Uterus (tissue), 4 donors: ENCODE data around the gene PAOX. TPM values are rescaled to one million over a fixed set of nuclear protein-coding genes. Genes with fewer than 3 reads are reported as not detected.

Experiments
- DNase-seq, 2 donors: peaks; one replicate each; pipeline ENCODE4 v3.0.0-alpha.2; 2019 to 2020
- H3K27ac ChIP-seq, 2 donors: fragments of 200-600 bp; sonication (generic); 1 replicate in 1 of 2; 2 replicates in 1 of 2; pipeline ENCODE4 v1.5.1; 2016 to 2018
- H3K27me3 ChIP-seq, 2 donors: fragments of 200-600 bp; sonication (generic); one replicate each; pipeline ENCODE4 v1.5.1; 2018 to 2019; ENCODE audit warnings: control low read depth in 1 of 2
- H3K36me3 ChIP-seq, 2 donors: fragments of 200-600 bp; sonication (generic); one replicate each; pipeline ENCODE4 v1.5.1; 2019; ENCODE audit warnings: control low read depth in 1 of 2
- H3K4me1 ChIP-seq, 2 donors: fragments of 200-600 bp; sonication (generic); one replicate each; pipeline ENCODE4 v1.5.1; 2018 to 2019; ENCODE audit warnings: control low read depth in 1 of 2
- H3K4me3 ChIP-seq, 2 donors: fragments of 200-600 bp; sonication (generic); 1 replicate in 1 of 2; 2 replicates in 1 of 2; pipeline ENCODE4 v1.5.1; 2018 to 2019; ENCODE audit warnings: mild to moderate bottlenecking in 1 of 2
- H3K9me3 ChIP-seq, 2 donors: fragments of 200-600 bp; sonication (generic); one replicate each; pipeline ENCODE4 v1.5.1; 2019; ENCODE audit warnings: control low read depth in 1 of 2
- CTCF ChIP-seq, 4 experiments: fragments of 200-600 bp in 2 of 4; fragments of 450-650 bp in 2 of 4; sonication (generic) in 2 of 4; IDR thresholded peaks; one replicate each; pipeline ENCODE4 v1.5.1; 2016 to 2019; ENCODE audit warnings: antibody characterized with exemption in 4 of 4, mild to moderate bottlenecking in 2 of 4, moderate library complexity in 1 of 4
- POLR2A ChIP-seq, 2 donors: fragments of 450-650 bp; IDR thresholded peaks; one replicate each; pipeline ENCODE4 v1.6.1; 2016; ENCODE audit warnings: antibody characterized with exemption in 2 of 2, mild to moderate bottlenecking in 1 of 2, moderate library complexity in 1 of 2
- intact Hi-C: fragments of 100-400 bp; cut with DNase I; formaldehyde crosslinking; loops from one replicate; pipeline ENCODE4 v1.15.1; 2023; ENCODE audit warnings: low total_unique reads
- total RNA-seq, 4 donors: library from RNA; depleted of rRNA in 3 of 4; stranded (reverse); fragments of >200 nt in 3 of 4; gene quantifications; one replicate each; pipeline versions ENCODE4 v1.1.0 to v1.2.4, GENCODE V29; 2014 to 2023
- donor health status: DM: yes; HTN: yes; CAD: no.

The PAOX gene
- total RNA-seq, 4 donors from 2014 or later = 2.0 to 9.3 (median 6.7) TPM

- DNase-seq = no peak
- intact Hi-C loops = no loop called here
- Histone ChIP-seq H3K9me3 (no peaks in the 10 kb centered on the region), H3K27ac (no peak overlapping the region), H3K4me1 (no peaks in the 10 kb centered on the region), H3K36me3 (no peaks in the 10 kb centered on the region), H3K4me3 (no peak overlapping the region), H3K27me3 (no peaks in the 10 kb centered on the region)
- TF ChIP-seq POLR2A (IDR thresholded peaks at IDR 0.05) (no peak), CTCF (IDR thresholded peaks at IDR 0.05) (no peak)
Measured at GRCh38 chr10:133344236-133344635, 34.8 kb upstream of the PAOX start.

GRCh38 chr10:133346413-133346812, 32.6 kb upstream of the PAOX start:
- TF ChIP-seq CTCF (IDR thresholded peaks at IDR 0.05) = no peak
- TF ChIP-seq POLR2A (IDR thresholded peaks at IDR 0.05) = no peak
- Histone ChIP-seq H3K4me1 (no peaks in the 10 kb centered on the region), H3K4me3 (no peak overlapping the region), H3K27me3 (no peaks in the 10 kb centered on the region), H3K9me3 (no peaks in the 10 kb centered on the region), H3K27ac (no peak overlapping the region), H3K36me3 (no peaks in the 10 kb centered on the region)
- intact Hi-C loops = no loop called here
- no peak for DNase-seq

- intact Hi-C loops = no loop called here
- H3K4me3 ChIP-seq = no peak overlapping the region
- no peaks in the 10 kb centered on the region for H3K27me3 ChIP-seq
- no peak for TF ChIP-seq CTCF (IDR thresholded peaks at IDR 0.05)
- TF ChIP-seq POLR2A (IDR thresholded peaks at IDR 0.05) = no peak
- no peaks in the 10 kb centered on the region for H3K9me3 ChIP-seq
- H3K36me3 ChIP-seq = no peaks in the 10 kb centered on the region
- DNase-seq = no peak
- no peak overlapping the region for H3K27ac ChIP-seq
- H3K4me1 ChIP-seq = no peaks in the 10 kb centered on the region
Measured at GRCh38 chr10:133347710-133348517, 31.1 kb upstream of the PAOX start.

- Histone ChIP-seq H3K36me3 (no peaks in the 10 kb centered on the region), H3K4me1 (no peaks in the 10 kb centered on the region), H3K4me3 (no peak overlapping the region), H3K27ac (no peak overlapping the region), H3K27me3 (no peaks in the 10 kb centered on the region), H3K9me3 (no peaks in the 10 kb centered on the region)
- intact Hi-C loops = no loop called here
- no peak for DNase-seq
- TF ChIP-seq CTCF (IDR thresholded peaks at IDR 0.05) = no peak
- TF ChIP-seq POLR2A (IDR thresholded peaks at IDR 0.05) = no peak
Measured at GRCh38 chr10:133349160-133349568, 29.9 kb upstream of the PAOX start.

GRCh38 chr10:133349577-133350011, 29.5 kb upstream of the PAOX start:
- Histone ChIP-seq H3K27me3 (no peaks in the 10 kb centered on the region), H3K4me3 (no peak overlapping the region), H3K36me3 (no peaks in the 10 kb centered on the region), H3K27ac (no peak overlapping the region), H3K4me1 (no peaks in the 10 kb centered on the region), H3K9me3 (no peaks in the 10 kb centered on the region)
- no peak for DNase-seq
- TF ChIP-seq POLR2A (IDR thresholded peaks at IDR 0.05) (no peak), CTCF (IDR thresholded peaks at IDR 0.05) (no peak)
- intact Hi-C loops = no loop called here
